ENCODE results near the gene IGHMBP2.
A peak's percentile ranks its signal among the peaks of the same experiment; 100 is the strongest.

Gene IGHMBP2

DNA sequence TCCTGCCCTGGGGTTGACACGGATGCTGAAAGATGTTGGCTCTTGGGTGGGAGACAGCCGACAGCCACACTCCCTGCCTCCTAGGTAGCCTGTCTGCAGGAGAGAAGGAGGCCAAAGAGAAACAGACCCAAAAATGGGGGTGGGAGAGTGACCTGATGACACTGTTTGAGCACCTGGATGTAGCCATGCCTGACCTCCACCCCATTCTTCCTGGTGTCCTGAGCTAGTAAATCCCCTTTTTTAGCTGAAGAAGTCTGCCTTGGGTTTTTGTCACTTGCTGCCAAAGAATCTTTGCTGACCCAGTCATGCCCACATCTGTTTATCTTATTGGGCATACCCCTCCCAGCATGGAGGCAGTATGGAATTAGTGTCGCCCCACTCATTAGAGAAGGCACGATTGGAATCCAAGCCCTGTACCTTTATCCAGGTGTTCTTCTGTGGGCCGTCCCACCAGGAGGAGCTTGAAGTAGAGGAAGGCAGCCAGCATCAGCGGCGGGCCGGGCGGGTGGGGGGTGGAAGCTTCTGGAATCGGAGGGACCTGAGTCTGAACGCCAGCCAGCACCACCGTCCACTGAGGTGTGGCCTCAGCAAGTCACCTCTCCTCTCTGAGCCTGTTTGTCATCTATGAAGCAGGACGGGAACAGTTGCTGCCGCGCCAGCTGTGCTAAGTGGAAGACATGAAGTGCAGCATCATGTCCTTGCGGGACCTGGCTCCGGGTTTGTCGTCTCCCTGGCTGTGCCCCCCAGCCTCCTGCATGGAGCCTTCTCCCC lies 37.8 kb downstream of the IGHMBP2 start:
- no peak for DNase-seq

DNA sequence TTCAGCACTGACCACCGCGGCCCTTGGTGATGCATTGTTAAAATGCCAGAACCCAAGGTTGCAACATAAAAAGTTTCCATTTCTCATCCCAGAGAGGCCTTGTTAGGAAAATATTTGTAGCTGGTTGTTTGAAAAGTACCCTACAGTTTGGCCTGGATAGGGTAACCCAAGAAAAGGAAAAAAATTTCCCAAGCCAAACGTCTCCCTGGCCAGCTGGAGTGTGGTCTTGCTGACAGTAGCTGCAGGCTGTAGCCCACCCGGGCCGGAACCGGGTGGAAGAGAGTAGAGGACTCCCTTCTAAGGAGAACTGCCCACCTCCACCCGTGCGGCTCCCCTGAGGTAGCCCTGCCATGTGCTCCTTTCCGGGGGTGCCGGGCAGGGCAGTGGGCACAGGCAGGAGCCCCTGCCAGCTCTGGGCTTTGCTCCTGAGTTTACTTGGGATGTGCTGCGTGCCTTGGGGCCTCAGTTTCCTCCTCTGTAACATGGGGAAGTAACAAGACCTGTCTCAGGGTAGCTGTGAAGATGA lies 38.5 kb downstream of the IGHMBP2 start:
- DNase-seq, result no peak

DNA sequence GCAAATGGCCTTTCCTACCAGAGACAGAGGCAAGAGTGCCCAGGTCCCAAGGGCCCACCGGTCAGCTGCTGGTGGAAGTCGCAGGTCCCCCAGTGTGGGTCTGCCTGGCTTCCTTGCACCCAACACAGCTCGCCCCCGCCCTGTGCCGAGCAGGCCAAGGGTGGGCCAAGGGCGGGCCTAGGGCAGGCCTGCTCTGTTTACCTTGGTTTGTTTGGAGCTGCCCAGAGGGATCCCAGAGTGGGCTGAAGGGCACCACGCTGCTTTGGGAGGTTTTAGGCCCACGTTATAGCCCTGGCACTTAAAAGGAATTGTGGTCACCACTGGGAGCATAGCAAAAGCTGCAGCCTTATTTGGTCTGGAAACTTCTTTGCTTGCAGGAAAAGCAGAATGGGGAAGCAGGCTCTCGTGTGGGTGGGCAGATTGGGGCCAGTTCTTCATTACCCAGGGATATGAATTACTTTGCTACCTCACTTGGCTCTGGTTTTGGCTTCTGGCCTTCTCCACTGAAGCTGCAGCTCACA lies 39.1 kb downstream of the IGHMBP2 start:
- DNase-seq, result peak; percentile 18

DNA sequence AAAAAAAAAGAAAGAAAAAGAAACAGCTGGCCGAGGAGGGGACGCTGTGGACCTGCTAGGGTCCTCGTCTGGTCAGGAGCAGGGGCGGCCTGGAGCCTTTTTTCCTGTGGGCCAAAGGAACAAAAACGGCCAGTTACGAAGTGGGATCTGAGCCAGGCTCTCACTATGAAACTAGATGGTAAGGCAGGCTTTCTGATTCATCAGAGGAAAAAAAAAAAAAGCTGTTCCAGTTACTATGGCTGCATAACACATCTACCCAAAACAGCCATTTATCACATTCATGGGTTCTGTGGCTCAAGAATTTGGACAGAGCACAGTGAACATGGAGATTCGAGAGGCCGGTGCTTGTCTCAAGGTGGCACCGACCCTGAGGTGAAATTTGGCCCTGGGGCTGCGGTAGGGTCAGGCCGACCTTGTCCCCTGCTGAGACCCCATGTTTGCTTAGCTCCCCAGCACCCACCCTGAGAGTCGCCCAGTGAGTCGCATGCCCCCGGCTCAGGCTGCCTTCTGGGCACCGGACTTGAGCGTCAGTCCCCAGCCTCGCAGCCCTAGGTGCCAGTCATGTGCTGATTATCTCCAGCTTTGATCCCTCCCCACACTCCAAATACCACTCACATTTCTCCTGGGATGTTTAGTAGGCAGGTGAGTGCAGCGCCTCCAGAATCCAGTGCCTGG lies 42.9 kb downstream of the IGHMBP2 start:
- peak; percentile 72 for DNase-seq

DNA sequence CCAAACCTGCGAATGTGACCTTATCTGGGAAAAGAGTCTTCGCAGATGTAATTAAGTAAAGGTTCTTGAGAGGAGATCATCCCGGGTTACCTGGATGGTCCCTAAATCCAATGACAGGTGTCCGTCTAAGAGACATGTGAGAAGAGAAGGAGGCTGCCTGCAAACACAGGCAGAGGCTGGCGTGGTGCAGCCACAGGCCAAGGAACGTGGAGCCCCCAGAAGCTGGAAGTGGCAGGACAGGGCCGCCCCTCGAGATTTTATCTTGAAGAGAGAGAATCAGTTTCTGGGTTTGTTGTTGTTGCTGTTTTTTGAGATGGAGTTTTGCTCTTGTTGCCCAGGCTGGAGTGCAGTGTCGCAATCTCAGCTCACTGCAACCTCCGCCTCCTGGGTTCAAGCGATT lies 43.5 kb downstream of the IGHMBP2 start:
- no peak for DNase-seq

DNA sequence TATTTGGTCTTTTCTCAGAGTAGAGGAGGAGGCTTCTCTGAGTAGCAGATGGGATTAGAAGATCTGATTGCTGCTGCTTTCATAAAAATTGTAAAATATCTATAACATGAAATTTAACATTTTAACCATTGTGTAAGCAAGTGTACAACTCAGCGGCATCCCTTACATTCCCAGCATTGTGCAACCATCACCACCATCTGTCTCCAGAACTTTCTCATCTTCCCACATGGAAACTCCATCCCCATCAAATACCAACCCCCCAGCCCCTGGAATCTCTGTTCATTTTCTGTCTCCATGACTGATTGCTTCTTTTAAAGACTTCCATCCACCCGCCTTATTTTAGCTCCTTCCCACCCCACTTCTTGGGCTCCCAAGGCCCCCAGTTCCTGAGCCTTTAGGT lies 44.8 kb downstream of the IGHMBP2 start:
- DNase-seq, result peak; percentile 66

GRCh38 chr11:68948935-68949334 lies 45.2 kb downstream of the IGHMBP2 start:
- DNase-seq, result no peak

DNA sequence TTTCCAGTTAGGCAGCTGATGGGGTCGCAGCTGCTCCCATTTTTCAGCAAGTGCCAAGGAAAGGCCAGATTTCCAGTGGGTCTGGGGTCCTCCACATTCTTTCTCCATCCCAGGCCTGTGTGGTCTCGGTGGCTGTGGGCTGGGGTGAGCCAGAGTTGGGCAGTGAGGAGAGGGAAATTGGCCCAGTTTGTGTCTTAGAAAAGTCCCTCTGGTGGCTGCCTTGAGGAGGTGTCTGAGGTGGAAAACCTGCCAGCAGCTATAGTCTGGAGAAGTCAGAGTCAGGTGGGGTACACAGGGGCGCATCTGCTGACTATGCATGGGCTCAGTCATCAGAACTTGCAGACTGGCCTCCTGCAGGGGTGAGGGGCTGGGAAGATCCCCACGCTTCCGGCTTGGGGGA lies 46.6 kb downstream of the IGHMBP2 start:
- DNase-seq, result peak; percentile 13

DNA sequence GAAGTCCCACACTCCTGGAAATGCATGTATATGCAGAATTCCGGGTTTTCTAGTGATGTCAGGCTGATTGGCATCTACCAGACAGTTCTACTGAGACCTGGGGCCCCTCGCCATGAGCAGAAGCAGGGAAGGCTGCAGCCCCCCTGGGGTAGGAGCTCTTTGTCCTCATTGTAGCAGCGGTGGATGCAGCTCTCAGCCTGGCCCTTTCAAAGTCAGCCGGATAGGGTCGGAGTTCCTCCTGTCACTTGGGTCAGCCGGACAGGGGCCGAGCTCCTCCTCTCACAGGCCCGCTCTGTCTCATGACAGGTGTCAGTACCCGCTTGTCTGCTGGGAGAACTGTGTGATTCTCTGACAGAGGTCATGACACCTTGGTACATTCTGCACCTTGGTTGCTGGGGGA lies 47.1 kb downstream of the IGHMBP2 start:
- DNase-seq, result no peak

DNA sequence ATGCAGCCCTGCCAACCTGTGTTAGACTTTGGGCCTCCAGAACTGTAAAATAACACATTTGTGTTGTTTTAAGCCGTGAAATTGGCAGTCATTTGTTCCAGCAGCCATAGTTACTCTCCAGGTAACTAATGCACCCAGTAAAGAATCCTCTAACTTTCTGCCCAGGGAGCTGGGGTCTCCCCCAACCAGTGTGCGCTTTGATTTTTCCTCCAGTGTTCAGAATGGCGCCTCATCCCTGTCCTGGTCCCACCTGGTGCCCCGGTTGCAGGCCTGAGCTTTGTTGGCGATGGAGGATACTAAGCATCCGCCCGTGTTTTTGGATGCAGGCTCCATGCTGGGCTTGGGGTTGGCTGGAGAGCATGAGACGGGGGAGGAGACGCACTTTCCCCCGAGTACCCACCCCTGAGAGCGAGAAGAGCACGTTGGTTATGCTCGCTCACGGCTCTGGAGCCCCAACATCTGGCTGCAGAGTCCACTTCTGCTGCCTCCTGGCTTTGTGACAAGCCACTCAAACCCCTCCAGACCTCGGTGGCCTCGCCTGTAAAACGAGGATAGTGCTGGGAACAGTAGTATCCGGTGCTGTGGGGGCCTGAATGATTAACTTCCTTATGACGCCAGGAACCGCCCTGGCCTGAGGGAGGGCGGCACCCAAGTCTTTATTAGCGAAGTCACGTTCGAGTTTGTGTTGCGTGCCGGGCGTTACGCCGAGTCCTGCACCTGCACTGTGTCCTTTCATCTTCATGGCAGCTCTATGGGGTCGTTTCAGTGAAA lies 51.3 kb downstream of the IGHMBP2 start:
- no peak for DNase-seq

DNA sequence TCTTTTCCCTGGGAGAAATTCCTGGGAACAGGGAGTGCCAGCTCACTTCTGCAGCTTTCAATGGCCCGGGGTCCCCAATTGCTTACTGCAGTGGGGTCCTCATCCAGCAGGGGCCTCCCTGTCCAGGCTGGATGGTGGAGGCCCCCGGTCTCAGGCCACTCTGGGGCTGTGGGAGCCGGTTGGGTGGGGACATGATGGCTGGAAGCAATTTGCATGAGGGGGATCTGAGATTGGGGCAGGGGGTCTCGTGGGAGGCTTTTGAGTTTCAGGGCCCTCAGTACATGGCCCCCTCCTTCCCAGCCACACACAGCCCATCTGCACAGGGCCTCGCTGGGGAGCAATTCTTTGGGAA lies 51.9 kb downstream of the IGHMBP2 start:
- DNase-seq, result no peak

GRCh38 chr11:68956142-68956541 lies 52.5 kb downstream of the IGHMBP2 start:
- no peak for DNase-seq

GRCh38 chr11:68956547-68957254 lies 53.0 kb downstream of the IGHMBP2 start:
- DNase-seq, result no peak

DNA sequence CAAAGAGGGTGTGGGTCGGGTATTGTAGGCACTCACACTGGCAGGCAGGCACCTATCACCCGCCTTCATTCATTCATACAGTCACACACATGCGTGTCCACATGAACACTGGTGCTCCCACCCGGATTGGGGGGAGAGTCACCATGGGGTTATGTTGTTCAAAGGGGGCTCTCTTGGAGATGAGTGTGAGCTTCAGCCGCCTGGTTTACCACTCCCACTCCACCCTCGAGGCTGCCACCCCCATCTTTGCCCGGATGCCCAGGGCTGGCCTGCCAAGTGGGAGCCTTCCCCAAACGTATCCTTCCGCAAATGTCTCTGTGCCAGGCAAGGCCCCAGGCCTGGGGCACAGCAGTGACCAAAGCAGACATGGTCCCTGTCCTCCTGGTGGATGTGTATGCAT lies 54.5 kb downstream of the IGHMBP2 start:
- no peak for DNase-seq

DNA sequence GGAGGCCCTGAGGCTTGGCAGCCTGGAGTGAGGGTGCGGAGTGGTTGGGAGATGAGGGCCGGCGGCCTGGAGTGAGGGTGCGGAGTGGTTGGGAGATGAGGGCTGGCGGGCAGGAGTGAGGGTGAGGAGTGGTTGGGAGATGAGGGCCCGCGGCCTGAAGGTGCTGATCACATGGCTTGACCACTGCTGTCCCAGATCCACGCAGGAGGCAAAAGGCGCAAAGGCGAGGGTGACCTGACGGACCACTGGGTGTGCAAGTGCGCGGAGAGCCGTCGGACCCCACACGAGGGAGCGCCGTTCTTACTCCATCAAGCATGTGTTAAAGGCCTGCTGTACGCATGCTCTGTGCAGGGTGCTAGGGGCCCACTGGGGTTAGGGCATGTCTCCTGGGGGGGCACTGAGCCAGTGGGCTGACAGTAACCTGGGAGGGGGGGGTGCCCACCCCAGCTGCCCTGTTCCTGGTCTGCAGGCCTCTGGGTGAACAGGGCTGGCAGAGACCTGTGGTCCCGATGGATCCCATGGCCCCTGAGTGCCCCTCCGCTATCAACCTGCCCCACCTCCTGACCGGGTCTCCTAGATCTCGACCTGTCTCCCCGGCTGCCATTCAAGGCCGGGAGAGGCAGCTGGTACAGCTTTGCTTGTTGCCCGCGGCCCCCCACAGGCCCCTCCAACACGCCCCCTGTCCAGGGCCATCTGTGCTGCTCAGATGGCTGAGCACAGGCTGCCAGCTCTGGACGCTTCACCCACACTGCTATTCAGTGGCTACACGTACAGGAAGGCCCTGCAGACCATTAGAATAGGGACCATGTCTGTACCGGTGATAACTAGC lies 56.0 kb downstream of the IGHMBP2 start:
- no peak for DNase-seq

- DNase-seq, result no peak
Observed at GRCh38 chr11:68960294-68961071, 56.8 kb downstream of the IGHMBP2 start.

DNA sequence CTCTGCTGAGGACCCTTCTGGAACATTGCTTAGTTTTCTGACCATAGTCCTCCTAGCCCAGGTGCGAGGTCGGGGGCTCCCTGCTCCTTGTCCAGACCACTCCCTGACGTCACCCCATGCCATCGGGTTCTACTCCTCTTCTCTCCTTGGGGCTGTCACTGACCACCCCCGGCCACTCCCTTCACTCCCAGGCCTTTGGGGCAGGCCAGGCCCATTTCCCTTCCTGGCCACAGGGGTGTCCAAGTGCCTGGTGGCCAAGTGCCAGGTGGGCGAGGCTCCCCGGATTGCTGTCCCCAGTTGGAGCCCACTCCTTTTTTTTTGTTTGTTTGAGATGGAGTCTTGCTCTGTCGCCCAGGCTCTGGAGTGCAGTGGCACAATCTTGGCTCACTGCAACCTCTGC lies 57.6 kb downstream of the IGHMBP2 start:
- no peak for DNase-seq

- no peak for DNase-seq
Observed at GRCh38 chr11:68962527-68963250, 59.0 kb downstream of the IGHMBP2 start.

DNA sequence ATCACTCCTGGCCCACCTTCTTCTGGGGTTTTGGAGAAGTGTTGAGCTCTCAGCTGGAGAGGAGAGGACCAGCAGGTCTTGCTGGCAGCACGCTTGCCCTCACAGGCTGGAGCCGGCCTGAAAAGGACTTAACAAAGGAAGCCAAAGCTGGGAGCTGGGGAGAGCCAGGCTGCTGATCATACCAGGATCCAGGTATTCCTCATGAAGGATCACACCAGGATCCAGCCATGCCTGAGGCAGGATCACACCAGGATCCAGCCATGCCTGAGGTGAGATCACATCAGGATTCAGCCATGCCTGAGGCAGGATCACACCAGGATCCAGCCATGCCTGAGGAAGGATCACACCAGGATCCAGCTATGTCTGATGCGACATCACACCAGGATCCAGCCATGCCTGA lies 60.1 kb downstream of the IGHMBP2 start:
- no peak for DNase-seq

Data from fibroblast of skin of abdomen (primary cell).